Femur (tissue), 1 donor: ENCODE measurements around the gene PIM3.
A peak's percentile ranks its signal among the peaks of the same experiment; 100 is the strongest.

Experiments
- DNase-seq: peaks from one replicate; pipeline ENCODE4 v3.0.0-alpha.2; 2017

The PIM3 gene

DNA sequence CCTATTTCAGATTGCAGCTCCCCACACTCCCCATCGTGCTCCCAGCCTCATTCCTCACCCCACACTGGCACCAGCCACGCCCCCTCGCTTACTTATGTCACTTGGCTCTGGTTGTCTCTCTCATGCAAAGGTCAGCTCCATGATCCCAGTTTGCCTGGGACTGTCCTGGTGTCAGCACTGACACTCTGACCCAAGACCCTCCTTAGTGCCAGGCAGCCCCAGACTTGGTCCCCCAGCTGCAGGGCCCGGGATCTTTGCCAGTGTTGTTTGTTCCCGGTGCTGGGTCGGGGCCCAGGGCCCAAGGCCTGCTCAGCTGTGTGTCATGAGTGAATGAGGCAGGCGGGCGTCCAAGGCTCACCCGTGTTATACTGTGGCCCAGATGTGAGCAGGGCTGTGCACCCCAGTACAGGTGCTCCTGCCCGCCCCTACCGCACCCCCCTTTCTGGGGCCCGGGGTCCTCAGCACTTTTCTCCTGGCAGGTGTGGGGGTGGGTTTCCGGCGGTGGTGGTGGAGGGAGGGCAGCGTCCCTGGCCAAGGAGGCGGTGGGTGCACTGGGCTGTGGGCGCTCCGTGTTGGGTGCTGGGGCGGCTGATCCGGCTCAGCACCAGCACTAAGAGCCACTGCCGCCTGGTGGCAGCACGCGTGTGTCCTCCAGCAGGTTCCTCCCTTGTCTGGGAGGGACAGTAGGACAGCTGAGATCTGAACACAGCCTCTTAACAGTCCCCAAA lies 32.5 kb downstream of the PIM3 start:
- peak; percentile 38 for DNase-seq

DNA sequence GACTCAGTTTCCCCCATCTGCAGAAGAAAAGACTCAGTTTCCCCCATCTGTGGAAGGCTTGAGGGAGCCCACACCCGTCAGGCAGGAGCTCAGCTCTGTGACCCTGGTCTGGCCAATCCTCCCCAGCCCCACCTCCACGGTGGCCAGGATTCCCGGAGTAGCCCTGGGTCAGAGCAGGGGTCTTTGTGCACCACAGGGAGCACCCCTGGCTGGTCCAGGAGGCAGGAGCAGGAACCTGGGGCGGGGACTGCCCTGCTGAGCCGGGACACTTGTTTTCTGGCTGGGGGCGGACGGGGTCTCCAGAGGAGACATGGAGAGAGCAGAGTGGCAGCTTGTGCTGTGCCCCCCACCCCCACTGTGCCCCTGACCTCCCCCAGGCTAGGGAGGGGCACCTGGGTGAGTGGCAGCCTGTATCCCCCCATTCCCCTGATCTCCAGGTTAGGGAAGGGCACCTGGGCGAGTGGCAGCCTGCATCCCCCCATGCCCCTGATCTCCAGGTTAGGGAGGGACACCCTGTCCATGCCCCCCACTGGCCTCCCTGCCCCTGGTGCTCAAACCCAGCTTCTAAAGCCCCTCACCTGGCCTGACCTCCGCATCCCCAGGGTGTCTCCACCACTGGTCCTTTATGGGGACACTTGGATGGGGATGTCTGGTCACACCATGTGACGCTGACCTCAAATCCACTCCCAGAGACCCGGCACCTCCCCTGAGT lies 33.2 kb downstream of the PIM3 start:
- no peak for DNase-seq

DNA sequence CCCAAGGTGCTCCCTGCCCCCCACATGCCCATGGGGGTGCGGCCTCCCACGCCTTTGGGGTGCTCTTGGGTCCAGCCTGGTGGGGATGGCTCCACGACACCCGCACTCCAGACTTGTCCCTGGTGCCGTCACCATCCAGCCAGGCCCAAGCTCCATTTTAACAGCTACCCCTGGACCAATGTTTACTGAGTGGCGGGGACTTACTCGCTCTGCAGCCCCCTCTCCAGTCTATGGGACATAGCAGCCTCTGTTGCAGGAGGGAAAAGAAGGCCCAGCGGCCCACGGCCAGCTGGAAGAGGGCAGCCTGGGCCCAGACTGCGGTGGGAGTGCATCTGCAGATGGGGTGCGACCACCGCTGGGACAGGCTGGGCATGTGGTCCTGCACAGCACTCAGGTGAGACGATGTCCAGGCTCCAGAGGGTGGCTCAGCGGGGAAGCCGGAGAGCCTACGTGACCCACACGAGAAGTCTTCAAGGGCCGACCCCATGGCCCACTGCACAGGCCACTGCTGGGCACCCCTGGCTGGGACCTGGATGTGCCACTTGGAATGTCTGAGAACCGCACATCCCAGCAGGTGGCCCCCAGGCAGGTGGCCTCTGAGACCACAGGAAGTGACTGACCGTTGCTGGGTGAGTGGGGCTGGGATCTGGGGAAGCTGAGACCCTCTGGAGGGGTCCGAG lies 33.9 kb downstream of the PIM3 start:
- no peak for DNase-seq

DNA sequence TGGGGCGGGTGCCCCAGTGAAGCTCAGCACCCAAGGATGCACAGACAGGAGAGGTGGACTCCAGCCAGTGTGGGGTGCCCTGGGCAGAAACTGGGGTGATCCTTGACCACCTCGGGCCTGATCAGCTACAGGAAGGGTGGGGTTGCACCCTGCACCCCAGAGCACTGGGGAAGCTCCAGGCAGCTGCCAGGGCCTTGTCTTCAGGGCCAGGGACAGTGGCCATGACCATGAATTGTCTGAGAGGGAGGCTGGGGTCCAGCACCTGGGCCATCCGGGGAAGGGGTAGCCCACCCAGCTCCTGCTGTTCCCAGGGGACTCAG lies 34.4 kb downstream of the PIM3 start:
- no peak for DNase-seq

DNA sequence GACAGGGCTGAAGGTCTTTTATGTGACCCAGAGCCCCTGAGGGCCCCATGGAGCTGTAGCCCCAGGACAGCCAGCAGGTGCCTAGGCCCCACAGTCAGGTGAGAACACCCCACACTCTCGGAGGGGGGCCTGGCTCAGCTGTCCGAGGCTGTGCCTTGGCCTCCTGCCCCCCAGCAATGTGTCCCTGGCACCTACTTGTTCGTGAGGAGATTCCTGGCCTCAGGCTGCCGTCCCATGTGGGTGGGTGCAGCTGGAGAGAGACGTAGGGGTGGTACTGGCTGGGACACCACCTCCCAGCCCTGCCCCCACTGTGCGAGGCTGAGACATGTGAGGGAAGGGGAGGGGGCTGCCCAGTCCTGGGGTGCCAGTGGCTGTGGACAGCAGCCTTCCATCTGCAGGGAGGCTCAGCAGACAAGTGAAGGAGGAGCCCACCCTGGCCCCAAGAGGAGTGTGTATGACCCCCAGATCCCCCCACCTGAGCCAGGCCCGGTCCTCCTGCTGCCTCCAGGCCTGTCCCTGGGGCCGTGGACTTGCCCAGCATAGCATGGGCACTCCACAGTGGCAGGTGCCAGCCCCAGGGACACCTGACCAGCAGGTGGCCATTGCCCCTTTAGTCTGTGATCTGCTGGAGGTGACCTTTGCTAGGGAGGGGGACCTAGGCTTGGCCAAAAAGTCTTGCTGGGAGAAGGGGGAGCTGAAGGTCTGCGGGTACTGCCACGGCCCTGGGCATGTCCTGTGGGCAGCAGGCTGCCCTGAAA lies 35.0 kb downstream of the PIM3 start:
- no peak for DNase-seq

DNA sequence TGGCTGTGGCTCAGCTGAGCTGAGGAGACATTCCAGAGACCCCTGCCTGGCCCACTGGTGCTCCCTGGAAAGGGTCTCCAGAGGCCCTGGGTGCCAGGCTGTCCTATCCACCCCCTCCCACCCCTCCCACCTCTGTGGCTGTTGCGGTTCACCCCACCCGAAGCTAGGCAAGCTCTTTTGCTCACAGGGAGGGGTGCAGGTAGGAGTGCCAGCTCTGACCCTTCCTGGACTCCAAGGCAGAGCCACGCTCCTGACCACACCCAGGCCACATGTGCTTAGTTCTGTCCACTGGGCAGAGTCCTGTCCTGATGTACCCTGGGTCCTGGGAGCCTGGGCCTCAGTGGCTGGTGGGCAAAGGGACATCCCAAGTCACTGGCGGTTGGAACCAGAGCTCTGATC lies 35.5 kb downstream of the PIM3 start:
- DNase-seq = peak; percentile 22

DNA sequence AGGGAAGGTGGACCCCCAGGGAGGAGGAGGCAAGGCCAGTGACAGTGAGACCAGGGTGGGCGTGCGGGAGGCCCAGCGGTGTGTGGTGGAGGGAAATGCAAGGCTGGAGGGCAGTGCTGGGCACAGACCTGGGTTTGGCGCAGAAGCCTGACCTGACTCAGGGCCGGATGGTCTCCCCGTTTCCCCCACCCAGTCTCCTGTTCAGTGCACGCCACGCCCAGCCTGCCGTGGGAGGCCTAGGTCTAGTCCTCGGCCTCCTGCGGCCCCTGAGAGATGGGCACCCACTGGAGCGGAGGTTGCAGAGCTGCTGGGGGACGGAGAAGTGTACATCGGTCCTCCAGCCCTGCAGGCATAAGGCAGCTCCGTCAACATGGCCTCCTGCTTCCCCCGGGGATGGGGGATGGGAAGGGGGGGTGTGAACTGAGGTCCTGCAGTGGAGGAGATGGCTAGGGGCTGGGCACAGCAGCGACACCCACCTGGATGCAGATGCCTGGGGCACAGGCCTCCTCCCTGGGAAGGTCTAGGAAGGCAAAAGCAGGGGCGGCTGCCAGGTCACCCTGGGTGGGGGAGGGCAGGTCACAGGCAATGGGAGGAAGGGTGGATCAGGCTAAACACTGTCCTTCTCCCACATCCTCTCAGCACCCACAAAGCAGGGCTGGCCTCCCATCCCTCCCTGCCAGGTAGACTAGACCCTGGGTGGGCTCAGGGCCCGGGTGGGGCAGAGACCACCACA lies 36.1 kb downstream of the PIM3 start:
- no peak for DNase-seq

DNA sequence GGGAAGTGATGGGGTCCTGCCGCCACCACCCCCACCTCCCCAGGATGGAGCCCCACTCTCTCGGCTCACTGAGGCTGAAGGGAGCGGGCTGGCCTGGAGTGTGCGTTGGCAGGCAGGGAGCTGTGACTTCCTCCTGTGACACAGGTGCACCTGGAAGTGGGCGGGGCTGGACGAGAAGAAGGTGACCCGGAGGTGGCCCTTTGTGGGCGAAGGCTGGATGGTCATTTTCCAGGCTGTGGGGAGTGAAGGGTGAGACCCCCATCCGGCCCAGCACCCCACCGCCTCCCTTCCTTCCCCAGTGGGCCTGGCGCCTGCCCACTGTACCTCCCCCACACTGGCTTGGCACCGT lies 36.7 kb downstream of the PIM3 start:
- DNase-seq = no peak

DNA sequence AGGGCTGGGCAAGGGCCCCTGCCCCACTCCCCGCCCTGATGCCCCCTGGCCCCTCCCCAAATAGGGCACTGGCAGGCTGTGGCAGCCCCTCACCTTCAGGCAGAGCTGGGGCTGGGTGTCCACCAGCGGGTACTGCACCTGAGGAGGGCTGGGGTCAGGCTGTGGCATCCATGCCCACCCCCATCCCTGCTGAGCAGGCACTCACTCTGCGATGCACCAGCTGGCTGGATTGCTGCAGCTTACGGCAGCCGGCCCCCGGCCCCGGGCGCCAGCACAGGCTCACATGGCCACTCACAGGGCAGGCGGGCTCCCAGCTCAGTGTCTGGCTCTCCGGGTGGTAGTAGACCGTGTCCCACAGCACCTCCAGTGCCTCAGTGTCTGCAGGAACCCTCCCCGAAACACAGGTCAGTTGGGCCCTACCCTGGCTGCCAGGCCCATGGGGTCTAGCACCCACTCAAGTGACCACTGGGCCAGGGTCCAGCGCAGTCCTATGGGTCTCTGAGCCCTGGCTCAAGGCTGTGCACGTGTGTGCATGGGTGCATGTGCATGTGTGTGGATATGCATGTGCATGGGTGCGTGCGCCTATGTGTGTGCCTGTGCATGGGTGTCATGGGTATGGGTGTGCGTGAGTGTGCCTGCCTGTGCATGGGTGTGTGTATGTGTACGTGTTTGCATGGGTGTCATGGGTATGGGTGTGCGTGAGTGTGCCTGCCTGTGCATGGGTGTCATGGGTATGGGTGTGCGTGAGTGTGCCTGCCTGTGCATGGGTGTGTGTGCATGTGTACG lies 37.6 kb downstream of the PIM3 start:
- DNase-seq = no peak

DNA sequence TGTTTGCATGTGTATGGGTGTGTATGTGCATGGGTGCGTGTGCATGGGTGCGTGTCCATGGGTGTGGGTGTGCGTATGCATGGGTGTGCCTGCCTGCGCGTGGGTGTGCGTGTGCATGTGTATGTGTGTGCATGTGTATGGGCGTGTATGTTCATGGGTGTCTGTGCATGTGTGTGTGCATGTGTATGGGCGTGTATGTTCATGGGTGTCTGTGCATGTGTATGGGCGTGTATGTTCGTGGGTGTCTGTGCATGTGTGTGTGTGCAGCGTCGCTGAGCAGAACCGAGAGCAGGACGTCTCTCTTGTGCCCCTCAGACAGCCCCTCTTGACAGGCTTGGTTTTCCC lies 38.1 kb downstream of the PIM3 start:
- no peak for DNase-seq

DNA sequence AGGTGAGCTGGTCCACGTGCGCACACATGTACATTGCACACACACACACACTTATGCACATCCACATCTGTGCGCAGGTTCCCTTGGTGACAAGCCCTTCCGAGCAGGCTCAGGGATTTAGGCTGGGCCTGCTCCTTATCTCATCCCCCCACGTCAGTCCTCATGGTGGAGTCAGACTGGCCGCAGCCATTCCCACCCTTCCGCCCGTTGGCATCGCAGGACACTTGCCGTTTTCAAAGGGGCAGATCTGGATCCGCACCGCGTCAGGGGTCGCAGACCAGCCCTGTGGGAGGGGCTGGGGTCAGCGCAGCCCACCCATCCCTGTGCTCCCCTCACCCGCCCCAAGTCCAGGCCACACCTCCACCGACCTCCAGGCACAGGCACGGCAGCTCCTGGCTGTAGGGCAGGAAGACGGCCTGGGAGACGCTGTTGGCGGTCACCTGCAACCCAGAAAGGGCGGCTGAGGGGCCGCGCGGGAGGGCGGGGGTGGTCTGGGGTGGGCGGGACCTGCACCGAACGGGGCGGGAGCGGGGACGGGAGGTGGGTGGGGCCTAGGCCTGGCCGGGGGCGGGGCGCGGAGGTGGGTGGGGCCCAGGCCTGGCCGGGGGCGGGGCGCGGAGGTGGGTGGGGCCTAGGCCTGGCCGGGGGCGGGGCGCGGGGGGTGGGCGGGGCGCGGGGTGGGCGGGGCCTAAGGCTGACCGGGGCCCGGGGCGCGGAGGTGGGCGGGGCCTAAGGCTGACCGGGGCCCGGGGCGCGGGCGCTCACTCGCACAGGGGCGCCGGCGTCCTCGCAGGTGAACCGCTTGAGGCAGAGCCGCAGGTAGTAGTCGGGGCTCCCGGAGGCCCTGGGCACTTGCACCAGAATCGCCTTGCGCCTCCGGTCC lies 38.7 kb downstream of the PIM3 start:
- DNase-seq = peak; percentile 30

DNA sequence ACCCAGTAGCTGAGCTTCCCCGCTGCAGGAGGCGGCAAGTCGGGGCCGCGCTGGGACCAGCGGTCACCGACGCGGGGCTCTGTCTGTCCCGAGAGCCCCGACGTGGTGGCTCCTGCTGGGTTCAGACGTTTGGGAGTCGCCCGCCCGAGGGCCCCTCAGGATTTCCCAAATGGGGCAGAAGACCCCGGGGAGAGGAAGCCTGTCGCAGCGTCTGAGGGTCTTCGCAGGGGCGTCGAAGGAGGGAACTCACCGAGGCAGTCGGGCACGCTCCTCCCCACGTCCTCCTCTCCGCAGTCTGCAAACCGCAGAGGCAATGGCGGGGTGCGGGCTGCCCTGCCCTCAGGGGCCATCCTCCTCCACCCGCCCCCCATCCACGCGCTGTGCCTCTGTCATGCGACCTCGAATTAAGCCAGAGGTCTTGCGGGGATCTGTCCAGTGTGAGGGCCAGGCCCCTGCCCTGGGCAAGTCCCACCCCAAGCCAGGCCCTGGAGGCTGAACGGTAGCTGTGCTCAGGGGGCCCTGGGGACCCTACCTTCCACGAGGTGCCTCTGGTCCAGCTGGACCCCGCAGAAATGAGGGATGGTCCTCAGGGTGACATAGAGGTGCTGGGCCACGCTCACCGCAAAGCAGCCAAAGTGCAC lies 39.5 kb downstream of the PIM3 start:
- no peak for DNase-seq

DNA sequence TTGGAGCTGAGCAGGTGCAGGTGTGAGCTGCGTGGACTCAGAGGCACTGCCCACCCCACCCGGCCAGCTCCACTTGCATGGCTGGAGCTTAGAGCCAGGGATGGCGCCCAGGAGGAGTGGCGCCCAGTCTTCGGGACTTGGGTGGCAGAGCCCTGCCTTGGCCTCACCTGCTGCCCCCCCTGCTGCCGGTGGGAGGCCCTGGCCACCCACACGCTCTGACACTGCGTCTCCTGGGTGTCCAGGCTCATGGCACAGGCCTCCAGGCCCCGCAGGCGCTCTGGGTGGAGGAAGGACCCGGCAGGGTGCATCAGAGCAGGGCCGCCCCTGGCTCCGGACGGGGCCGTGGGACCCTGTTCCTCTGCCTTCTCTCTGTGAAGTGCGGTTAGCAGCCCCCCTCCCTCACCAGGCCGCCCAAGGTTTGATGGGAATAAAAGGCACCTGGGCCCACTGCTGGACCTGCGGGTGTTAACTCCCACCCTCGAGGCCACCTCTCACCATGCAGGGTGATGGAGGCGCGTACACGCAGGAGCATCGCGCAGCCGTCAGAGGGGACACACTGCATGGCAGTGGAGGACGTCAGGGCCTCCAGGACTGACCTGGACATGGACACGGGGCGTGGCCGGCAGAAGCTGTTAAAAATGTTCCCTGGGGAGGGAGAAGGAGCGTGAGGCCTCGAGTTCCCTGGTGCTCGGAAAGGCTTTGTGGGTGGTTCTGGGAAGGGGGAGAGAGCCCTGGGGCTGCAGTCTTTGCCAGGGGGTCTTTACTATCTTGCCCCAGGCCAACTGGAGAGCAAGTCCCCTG lies 40.2 kb downstream of the PIM3 start:
- DNase-seq = peak; percentile 17

DNA sequence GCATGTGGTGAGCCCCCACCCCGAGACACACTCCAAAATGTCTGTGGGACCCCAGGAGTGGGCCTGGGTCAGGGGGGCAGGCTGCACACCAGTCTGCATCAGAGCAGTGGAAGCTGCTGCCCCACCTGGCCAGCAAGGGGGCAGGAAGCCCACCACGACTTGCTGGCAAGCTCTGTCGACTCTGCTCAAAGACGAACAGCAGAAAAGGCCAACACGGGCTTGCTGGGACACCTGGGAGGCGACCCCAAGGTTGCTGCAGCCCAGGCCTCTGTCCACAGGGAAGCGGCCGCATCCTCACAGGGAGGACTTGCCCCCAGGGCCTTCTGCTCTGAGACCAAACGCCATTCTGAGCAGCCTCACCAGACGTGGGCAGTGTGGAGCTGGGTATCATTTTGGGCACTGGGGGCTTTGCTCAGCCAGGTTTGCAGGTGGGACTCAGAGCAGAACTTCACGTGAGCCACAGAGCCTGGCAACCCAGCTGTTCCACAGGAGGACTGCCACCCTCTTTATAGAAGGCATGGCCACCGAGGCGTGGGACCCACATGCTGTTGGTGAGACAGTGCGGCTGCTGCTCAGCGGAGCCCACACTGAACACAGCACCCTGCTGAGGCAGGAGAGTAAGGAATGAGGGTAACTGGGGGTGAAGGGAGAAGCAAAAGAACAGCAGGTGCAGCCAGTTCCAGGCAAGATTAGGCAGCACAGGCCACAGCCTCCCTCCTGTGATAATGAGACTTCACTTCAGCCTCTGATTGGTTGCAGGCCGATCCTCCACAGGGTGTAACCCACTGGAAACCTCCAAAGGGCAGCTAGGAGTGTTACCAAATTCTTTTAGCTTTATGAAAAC lies 41.0 kb downstream of the PIM3 start:
- no peak for DNase-seq

DNA sequence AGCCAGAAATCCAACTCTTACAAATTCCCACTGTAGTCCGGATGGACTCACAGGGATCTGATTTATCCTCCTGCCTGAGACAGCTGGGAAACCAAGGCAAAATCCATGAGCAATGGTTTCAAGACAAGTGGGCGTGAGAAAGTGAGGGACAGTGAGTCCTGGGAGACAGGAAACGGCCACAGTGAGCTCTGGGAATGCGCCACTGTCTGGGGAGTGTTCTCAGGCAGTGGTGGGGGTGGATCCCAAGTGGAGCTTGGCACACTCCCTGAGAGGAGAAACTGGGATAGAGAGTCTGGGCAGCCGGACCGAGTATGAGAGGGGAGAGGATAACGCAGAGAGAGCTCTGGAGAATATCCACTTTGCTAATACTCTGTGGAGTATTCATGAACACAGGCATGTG lies 42.2 kb downstream of the PIM3 start:
- DNase-seq = no peak

DNA sequence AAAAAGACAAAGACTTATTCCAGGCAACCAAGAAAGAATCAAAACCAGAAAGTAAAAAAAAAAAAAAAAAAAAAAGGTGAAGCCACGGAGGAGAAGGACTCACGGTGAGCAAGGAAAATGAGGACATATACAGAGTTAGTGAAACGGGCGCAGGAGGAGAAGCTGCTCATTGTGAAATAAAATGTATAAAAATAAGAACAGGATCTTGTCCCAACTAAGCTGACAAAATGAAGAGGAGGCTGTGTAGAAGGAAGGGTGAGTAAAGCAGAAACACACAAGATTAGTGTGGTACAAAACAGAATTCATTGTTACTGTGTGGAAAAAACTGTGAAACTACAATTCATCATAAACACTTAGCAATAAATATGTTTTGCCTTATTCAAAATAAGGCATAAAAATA lies 44.3 kb downstream of the PIM3 start:
- no peak for DNase-seq

DNA sequence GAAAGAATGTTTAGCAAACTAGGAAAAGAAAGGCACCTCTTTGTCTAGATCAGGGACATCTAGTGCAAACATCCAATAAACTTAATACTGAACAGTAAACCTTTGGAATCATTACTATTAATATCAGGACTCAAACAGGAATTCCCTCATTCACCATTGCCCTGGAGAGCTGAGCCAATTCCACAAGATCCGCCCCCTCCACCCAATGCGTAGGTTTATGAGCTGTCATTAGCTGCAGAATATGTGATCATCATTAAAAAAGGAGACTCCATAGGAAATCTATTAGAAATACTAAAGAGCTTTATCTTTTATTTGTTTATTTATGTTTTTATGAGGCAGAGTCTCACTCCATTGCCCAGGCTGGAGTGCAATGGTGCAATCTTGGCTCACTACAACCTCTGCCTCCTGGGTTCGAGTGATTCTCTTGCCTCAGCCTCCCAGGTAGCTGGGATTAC lies 46.5 kb downstream of the PIM3 start:
- DNase-seq = no peak

DNA sequence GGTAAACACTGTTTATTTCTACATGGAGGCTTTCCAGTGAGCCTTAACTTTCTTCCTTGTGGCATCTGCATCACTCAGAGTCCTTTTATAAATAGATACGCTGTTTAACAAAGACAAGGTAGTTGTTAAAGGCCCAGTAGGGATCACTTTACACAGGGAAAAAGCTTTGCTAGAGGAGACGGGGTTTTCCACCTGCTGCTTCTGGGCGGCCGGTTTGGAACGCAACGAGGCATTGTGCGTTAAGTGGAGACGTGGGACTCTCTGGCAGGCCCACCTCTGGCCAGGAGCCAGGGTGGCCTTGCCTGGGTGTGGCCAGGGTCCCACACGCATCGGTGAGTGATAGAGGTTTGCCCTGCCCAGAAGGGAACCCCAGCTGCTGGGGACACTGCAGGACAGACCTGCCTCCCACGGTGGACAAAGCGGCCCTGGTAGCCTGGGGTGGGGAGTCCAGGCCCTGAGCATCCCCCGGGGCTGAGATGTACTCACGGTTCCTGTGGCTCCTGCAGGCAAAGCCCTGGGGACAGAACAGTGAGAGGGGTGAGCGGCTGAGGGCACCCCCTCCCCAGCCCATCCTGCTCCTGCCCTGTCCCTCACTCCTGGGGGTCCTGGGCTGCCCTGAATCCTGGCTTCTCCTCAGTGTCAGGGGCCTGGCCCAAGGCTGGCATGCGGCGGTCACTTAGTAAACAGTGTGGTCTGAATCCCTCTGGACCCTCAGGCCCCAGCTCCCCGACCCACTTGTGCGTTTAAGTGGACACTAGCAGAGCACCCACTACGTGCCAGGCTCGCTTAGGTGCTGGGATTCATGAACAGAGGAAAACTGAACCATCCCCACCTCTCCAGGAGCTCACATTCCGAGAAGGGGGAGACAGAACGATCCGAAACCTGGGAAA lies 47.8 kb downstream of the PIM3 start:
- no peak for DNase-seq
